Measurements from ENCODE around the gene PRR5L.

- peak; percentile 92 for TF ChIP-seq POLR2A (IDR thresholded peaks at IDR 0.05; ENCODE audit: low read depth, low read length)
- TF ChIP-seq TAF1 (IDR thresholded peaks at IDR 0.05; ENCODE audit: low read depth, low read length) = peak; percentile 63; the same call in 1 of the 2 replicates
Measured at GRCh38 chr11:36509694-36510593, 213.9 kb downstream of the PRR5L start, which contains the start of gene TRAF6.

Data from GM12891 (cell line).